ENCODE measurements around the gene SPEF2. TPM values are rescaled to one million over a fixed set of nuclear protein-coding genes. Genes with fewer than 3 reads are reported as not detected.
"Not testable (repeated sequence)": the region's sequence is repeated elsewhere in the genome, so short reads cannot be mapped to it uniquely, and the experiment has no call there.

The SPEF2 gene
- polyA plus RNA-seq, 2 donors, result 0.69 to 1.4 TPM

GRCh38 chr5:35671541-35672295 is 54.1 kb downstream of the SPEF2 start:
- Histone ChIP-seq H3K36me3 (ENCODE audit: control insufficient read depth in 2 of 2, insufficient read depth in 2 of 2, low read length in 1 of 2) (no peaks in the 10 kb centered on the region), H3K27ac (ENCODE audit: low read depth in 2 of 2, low read length in 1 of 2) (no peak overlapping the region), H3K4me3 (ENCODE audit: low read depth in 1 of 2, low read length in 2 of 2) (no peak overlapping the region), H3K4me1 (ENCODE audit: control insufficient read depth in 2 of 2, insufficient read depth in 2 of 2, low read length in 1 of 2) (no peaks in the 10 kb centered on the region), H3K9me3 (ENCODE audit: control insufficient read depth in 2 of 2, insufficient read depth in 1 of 2, low read depth in 1 of 2, low read length in 1 of 2) (no peaks in the 10 kb centered on the region), H3K27me3 (ENCODE audit: control insufficient read depth in 1 of 2, insufficient read depth in 2 of 2, low read length in 2 of 2) (no peaks in the 10 kb centered on the region)
- 73 to 75% methylated on average over 5 of the region's 5 CpGs for WGBS, 2 donors

- 86 to 95% methylated on average over 1 of the region's 1 CpG for WGBS, 2 donors
- not testable (repeated sequence) for H3K4me1 ChIP-seq (ENCODE audit: control insufficient read depth in 2 of 2, insufficient read depth in 2 of 2, low read length in 1 of 2); H3K27me3 ChIP-seq (ENCODE audit: control insufficient read depth in 1 of 2, insufficient read depth in 2 of 2, low read length in 2 of 2); H3K36me3 ChIP-seq (ENCODE audit: control insufficient read depth in 2 of 2, insufficient read depth in 2 of 2, low read length in 1 of 2); H3K4me3 ChIP-seq (ENCODE audit: low read depth in 1 of 2, low read length in 2 of 2); H3K9me3 ChIP-seq (ENCODE audit: control insufficient read depth in 2 of 2, insufficient read depth in 1 of 2, low read depth in 1 of 2, low read length in 1 of 2); H3K27ac ChIP-seq (ENCODE audit: low read depth in 2 of 2, low read length in 1 of 2)
Measured at GRCh38 chr5:35672296-35672655, 54.6 kb downstream of the SPEF2 start.

- H3K27me3 ChIP-seq (ENCODE audit: control insufficient read depth in 1 of 2, insufficient read depth in 2 of 2, low read length in 2 of 2), result no peaks in the 10 kb centered on the region
- H3K4me1 ChIP-seq (ENCODE audit: control insufficient read depth in 2 of 2, insufficient read depth in 2 of 2, low read length in 1 of 2), result no peaks in the 10 kb centered on the region
- H3K4me3 ChIP-seq (ENCODE audit: low read depth in 1 of 2, low read length in 2 of 2), result no peak overlapping the region
- H3K36me3 ChIP-seq (ENCODE audit: control insufficient read depth in 2 of 2, insufficient read depth in 2 of 2, low read length in 1 of 2), result no peaks in the 10 kb centered on the region
- no peaks in the 10 kb centered on the region for H3K9me3 ChIP-seq (ENCODE audit: control insufficient read depth in 2 of 2, insufficient read depth in 1 of 2, low read depth in 1 of 2, low read length in 1 of 2)
- WGBS, 2 donors, result 63 to 68% methylated on average over 1 of the region's 1 CpG
- H3K27ac ChIP-seq (ENCODE audit: low read depth in 2 of 2, low read length in 1 of 2), result no peak overlapping the region
Measured at GRCh38 chr5:35672995-35673394, 55.3 kb downstream of the SPEF2 start.

- Histone ChIP-seq H3K36me3 (ENCODE audit: control insufficient read depth in 2 of 2, insufficient read depth in 2 of 2, low read length in 1 of 2) (no peaks in the 10 kb centered on the region), H3K4me3 (ENCODE audit: low read depth in 1 of 2, low read length in 2 of 2) (no peak overlapping the region), H3K27ac (ENCODE audit: low read depth in 2 of 2, low read length in 1 of 2) (no peak overlapping the region), H3K9me3 (ENCODE audit: control insufficient read depth in 2 of 2, insufficient read depth in 1 of 2, low read depth in 1 of 2, low read length in 1 of 2) (no peaks in the 10 kb centered on the region), H3K4me1 (ENCODE audit: control insufficient read depth in 2 of 2, insufficient read depth in 2 of 2, low read length in 1 of 2) (no peaks in the 10 kb centered on the region), H3K27me3 (ENCODE audit: control insufficient read depth in 1 of 2, insufficient read depth in 2 of 2, low read length in 2 of 2) (no peaks in the 10 kb centered on the region)
- WGBS, 2 donors, result 79 to 91% methylated on average over 2 of the region's 2 CpGs
Measured at GRCh38 chr5:35674049-35674448, 56.4 kb downstream of the SPEF2 start.

GRCh38 chr5:35675392-35675791 is 57.7 kb downstream of the SPEF2 start:
- H3K4me3 ChIP-seq (ENCODE audit: low read depth in 1 of 2, low read length in 2 of 2), result no peak overlapping the region
- no peaks in the 10 kb centered on the region for H3K4me1 ChIP-seq (ENCODE audit: control insufficient read depth in 2 of 2, insufficient read depth in 2 of 2, low read length in 1 of 2)
- H3K27ac ChIP-seq (ENCODE audit: low read depth in 2 of 2, low read length in 1 of 2), result no peak overlapping the region
- WGBS, 2 donors, result 96 to 97% methylated on average over 12 of the region's 12 CpGs
- H3K36me3 ChIP-seq (ENCODE audit: control insufficient read depth in 2 of 2, insufficient read depth in 2 of 2, low read length in 1 of 2), result no peaks in the 10 kb centered on the region
- H3K9me3 ChIP-seq (ENCODE audit: control insufficient read depth in 2 of 2, insufficient read depth in 1 of 2, low read depth in 1 of 2, low read length in 1 of 2), result no peaks in the 10 kb centered on the region
- no peaks in the 10 kb centered on the region for H3K27me3 ChIP-seq (ENCODE audit: control insufficient read depth in 1 of 2, insufficient read depth in 2 of 2, low read length in 2 of 2)

- Histone ChIP-seq H3K27ac (ENCODE audit: low read depth in 2 of 2, low read length in 1 of 2) (no peak overlapping the region), H3K4me1 (ENCODE audit: control insufficient read depth in 2 of 2, insufficient read depth in 2 of 2, low read length in 1 of 2) (no peaks in the 10 kb centered on the region), H3K27me3 (ENCODE audit: control insufficient read depth in 1 of 2, insufficient read depth in 2 of 2, low read length in 2 of 2) (no peaks in the 10 kb centered on the region), H3K36me3 (ENCODE audit: control insufficient read depth in 2 of 2, insufficient read depth in 2 of 2, low read length in 1 of 2) (no peaks in the 10 kb centered on the region), H3K4me3 (ENCODE audit: low read depth in 1 of 2, low read length in 2 of 2) (no peak overlapping the region), H3K9me3 (ENCODE audit: control insufficient read depth in 2 of 2, insufficient read depth in 1 of 2, low read depth in 1 of 2, low read length in 1 of 2) (no peaks in the 10 kb centered on the region)
- WGBS, 2 donors, result 93 to 94% methylated on average over 5 of the region's 5 CpGs
Measured at GRCh38 chr5:35677878-35678277, 60.2 kb downstream of the SPEF2 start.

GRCh38 chr5:35678661-35679060 is 61.0 kb downstream of the SPEF2 start:
- no peak overlapping the region for H3K27ac ChIP-seq (ENCODE audit: low read depth in 2 of 2, low read length in 1 of 2)
- no peaks in the 10 kb centered on the region for H3K9me3 ChIP-seq (ENCODE audit: control insufficient read depth in 2 of 2, insufficient read depth in 1 of 2, low read depth in 1 of 2, low read length in 1 of 2)
- no peaks in the 10 kb centered on the region for H3K27me3 ChIP-seq (ENCODE audit: control insufficient read depth in 1 of 2, insufficient read depth in 2 of 2, low read length in 2 of 2)
- WGBS, 2 donors, result 71 to 83% methylated on average over 3 of the region's 3 CpGs
- no peaks in the 10 kb centered on the region for H3K36me3 ChIP-seq (ENCODE audit: control insufficient read depth in 2 of 2, insufficient read depth in 2 of 2, low read length in 1 of 2)
- H3K4me1 ChIP-seq (ENCODE audit: control insufficient read depth in 2 of 2, insufficient read depth in 2 of 2, low read length in 1 of 2), result no peaks in the 10 kb centered on the region
- no peak overlapping the region for H3K4me3 ChIP-seq (ENCODE audit: low read depth in 1 of 2, low read length in 2 of 2)

- no peak overlapping the region for H3K4me3 ChIP-seq (ENCODE audit: low read depth in 1 of 2, low read length in 2 of 2)
- no peaks in the 10 kb centered on the region for H3K9me3 ChIP-seq (ENCODE audit: control insufficient read depth in 2 of 2, insufficient read depth in 1 of 2, low read depth in 1 of 2, low read length in 1 of 2)
- H3K36me3 ChIP-seq (ENCODE audit: control insufficient read depth in 2 of 2, insufficient read depth in 2 of 2, low read length in 1 of 2), result no peaks in the 10 kb centered on the region
- 83 to 88% methylated on average over 1 of the region's 1 CpG for WGBS, 2 donors
- no peak overlapping the region for H3K27ac ChIP-seq (ENCODE audit: low read depth in 2 of 2, low read length in 1 of 2)
- no peaks in the 10 kb centered on the region for H3K27me3 ChIP-seq (ENCODE audit: control insufficient read depth in 1 of 2, insufficient read depth in 2 of 2, low read length in 2 of 2)
- no peaks in the 10 kb centered on the region for H3K4me1 ChIP-seq (ENCODE audit: control insufficient read depth in 2 of 2, insufficient read depth in 2 of 2, low read length in 1 of 2)
Measured at GRCh38 chr5:35679357-35679756, 61.7 kb downstream of the SPEF2 start.

- 70 to 74% methylated on average over 1 of the region's 1 CpG for WGBS, 2 donors
- Histone ChIP-seq H3K4me3 (ENCODE audit: low read depth in 1 of 2, low read length in 2 of 2) (no peak overlapping the region), H3K9me3 (ENCODE audit: control insufficient read depth in 2 of 2, insufficient read depth in 1 of 2, low read depth in 1 of 2, low read length in 1 of 2) (no peaks in the 10 kb centered on the region), H3K27ac (ENCODE audit: low read depth in 2 of 2, low read length in 1 of 2) (no peak overlapping the region), H3K36me3 (ENCODE audit: control insufficient read depth in 2 of 2, insufficient read depth in 2 of 2, low read length in 1 of 2) (no peaks in the 10 kb centered on the region), H3K27me3 (ENCODE audit: control insufficient read depth in 1 of 2, insufficient read depth in 2 of 2, low read length in 2 of 2) (no peaks in the 10 kb centered on the region), H3K4me1 (ENCODE audit: control insufficient read depth in 2 of 2, insufficient read depth in 2 of 2, low read length in 1 of 2) (no peaks in the 10 kb centered on the region)
Measured at GRCh38 chr5:35681911-35682310, 64.2 kb downstream of the SPEF2 start.

- Histone ChIP-seq H3K27me3 (ENCODE audit: control insufficient read depth in 1 of 2, insufficient read depth in 2 of 2, low read length in 2 of 2) (no peaks in the 10 kb centered on the region), H3K36me3 (ENCODE audit: control insufficient read depth in 2 of 2, insufficient read depth in 2 of 2, low read length in 1 of 2) (no peaks in the 10 kb centered on the region), H3K27ac (ENCODE audit: low read depth in 2 of 2, low read length in 1 of 2) (no peak overlapping the region), H3K4me3 (ENCODE audit: low read depth in 1 of 2, low read length in 2 of 2) (no peak overlapping the region), H3K9me3 (ENCODE audit: control insufficient read depth in 2 of 2, insufficient read depth in 1 of 2, low read depth in 1 of 2, low read length in 1 of 2) (no peaks in the 10 kb centered on the region), H3K4me1 (ENCODE audit: control insufficient read depth in 2 of 2, insufficient read depth in 2 of 2, low read length in 1 of 2) (no peaks in the 10 kb centered on the region)
- WGBS, 2 donors, result 73 to 88% methylated on average over 6 of the region's 6 CpGs
Measured at GRCh38 chr5:35683466-35683865, 65.8 kb downstream of the SPEF2 start.
